Upper lobe of left lung (tissue), 4 donors: ENCODE measurements around the gene PRR23B.

Experiments used
- EP300 ChIP-seq, 4 donors: sonication (generic); formaldehyde crosslinking; IDR thresholded peaks; one replicate each; pipeline ENCODE4 v1.5.1; 2017; ENCODE audit warnings: antibody characterized with exemption in 4 of 4, control low read depth in 2 of 4
- POLR2A ChIP-seq, 4 donors: fragments of 450-650 bp; IDR thresholded peaks; one replicate each; pipeline ENCODE4 v1.5.1; 2016 to 2017; ENCODE audit warnings: antibody characterized with exemption in 4 of 4, mild to moderate bottlenecking in 2 of 4
- POLR2AphosphoS5 ChIP-seq, 2 donors: sonication (generic); formaldehyde crosslinking; IDR thresholded peaks; one replicate each; pipeline ENCODE4 v1.5.1; 2017; ENCODE audit warnings: antibody characterized with exemption in 2 of 2
- TF ChIP-seq, protein P1 (sequence below), 6 experiments: fragments of 450-650 bp in 4 of 6; fragments of 200-600 bp in 2 of 6; sonication (generic) in 2 of 6; IDR thresholded peaks; one replicate each; pipeline ENCODE4 v1.5.1; 2016 to 2019; ENCODE audit warnings: antibody characterized with exemption in 6 of 6

DNA sequence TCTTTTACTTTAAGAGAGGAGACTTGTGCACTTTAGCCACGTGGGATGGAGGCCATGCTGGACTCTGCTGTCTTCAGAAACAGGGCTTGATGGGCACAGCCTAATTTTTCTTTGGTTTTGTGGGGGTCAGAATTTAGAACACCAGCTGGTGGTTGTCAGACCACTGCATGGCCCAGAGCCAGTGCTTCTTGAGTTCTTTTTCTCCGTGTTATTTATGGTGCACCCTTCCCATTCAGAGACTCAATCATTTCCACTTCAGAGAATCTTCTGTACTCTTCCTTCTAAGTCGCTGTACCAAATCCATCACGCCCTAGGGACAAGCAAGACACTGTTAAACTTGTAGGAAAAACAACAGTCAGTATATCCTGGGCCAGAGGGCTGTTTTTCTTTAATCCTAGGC, 34.8 kb downstream of the PRR23B start:
- TF ChIP-seq POLR2A (IDR thresholded peaks at IDR 0.05), result no peak
- TF ChIP-seq, protein P1, sequence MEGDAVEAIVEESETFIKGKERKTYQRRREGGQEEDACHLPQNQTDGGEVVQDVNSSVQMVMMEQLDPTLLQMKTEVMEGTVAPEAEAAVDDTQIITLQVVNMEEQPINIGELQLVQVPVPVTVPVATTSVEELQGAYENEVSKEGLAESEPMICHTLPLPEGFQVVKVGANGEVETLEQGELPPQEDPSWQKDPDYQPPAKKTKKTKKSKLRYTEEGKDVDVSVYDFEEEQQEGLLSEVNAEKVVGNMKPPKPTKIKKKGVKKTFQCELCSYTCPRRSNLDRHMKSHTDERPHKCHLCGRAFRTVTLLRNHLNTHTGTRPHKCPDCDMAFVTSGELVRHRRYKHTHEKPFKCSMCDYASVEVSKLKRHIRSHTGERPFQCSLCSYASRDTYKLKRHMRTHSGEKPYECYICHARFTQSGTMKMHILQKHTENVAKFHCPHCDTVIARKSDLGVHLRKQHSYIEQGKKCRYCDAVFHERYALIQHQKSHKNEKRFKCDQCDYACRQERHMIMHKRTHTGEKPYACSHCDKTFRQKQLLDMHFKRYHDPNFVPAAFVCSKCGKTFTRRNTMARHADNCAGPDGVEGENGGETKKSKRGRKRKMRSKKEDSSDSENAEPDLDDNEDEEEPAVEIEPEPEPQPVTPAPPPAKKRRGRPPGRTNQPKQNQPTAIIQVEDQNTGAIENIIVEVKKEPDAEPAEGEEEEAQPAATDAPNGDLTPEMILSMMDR (IDR thresholded peaks at IDR 0.05), result no peak
- TF ChIP-seq EP300 (IDR thresholded peaks at IDR 0.05), result no peak
- TF ChIP-seq POLR2AphosphoS5 (IDR thresholded peaks at IDR 0.05), result no peak
